RWPE2 (cell line): ENCODE measurements around the gene CHST15.

ENCODE experiments used
- ATAC-seq: fragments of 200-7000 bp; cut with Tn5 transposase; 3 replicates; pipeline ENCODE4 v1.9.1; 2021; ENCODE audit warnings: low read depth
- DNase-seq: peaks from one replicate; pipeline ENCODE4 v3.0.0-alpha.2; 2020; ENCODE audit warnings: low spot score
- H3K27ac ChIP-seq: fragments of 450-650 bp; 2 replicates; pipeline ENCODE4 v1.5.1; 2017; ENCODE audit warnings: mild to moderate bottlenecking; ENCODE audit not compliant: poor library complexity, severe bottlenecking
- H3K27me3 ChIP-seq: fragments of 250-450 bp; sonication (Bioruptor Pico); 2 replicates; pipeline ENCODE4 v1.5.1; 2021; ENCODE audit warnings: mild to moderate bottlenecking, moderate library complexity; ENCODE audit not compliant: insufficient read depth, poor library complexity, severe bottlenecking
- H3K36me3 ChIP-seq: fragments of 250-450 bp; sonication (Bioruptor Pico); 2 replicates; pipeline ENCODE4 v1.5.1; 2020; ENCODE audit warnings: low read depth, mild to moderate bottlenecking, moderate library complexity
- H3K4me1 ChIP-seq: fragments of 250-450 bp; sonication (Bioruptor Pico); 2 replicates; pipeline ENCODE4 v1.5.1; 2021; ENCODE audit warnings: mild to moderate bottlenecking, moderate library complexity; ENCODE audit not compliant: insufficient read depth, poor library complexity, severe bottlenecking
- H3K4me3 ChIP-seq: fragments of 250-450 bp; sonication (Bioruptor Pico); 2 replicates; pipeline ENCODE4 v1.5.1; 2021; ENCODE audit warnings: mild to moderate bottlenecking, moderate library complexity; ENCODE audit not compliant: severe bottlenecking
- H3K9me3 ChIP-seq: fragments of 250-450 bp; sonication (Bioruptor Pico); 2 replicates; pipeline ENCODE4 v1.5.1; 2021; ENCODE audit warnings: mild to moderate bottlenecking, moderate library complexity; ENCODE audit not compliant: severe bottlenecking
- TF ChIP-seq, protein P1 (sequence below): fragments of 450-650 bp; IDR thresholded peaks from one replicate; pipeline ENCODE4 v1.5.1; 2017; ENCODE audit warnings: mild to moderate bottlenecking, moderate library complexity; ENCODE audit not compliant: poor library complexity, severe bottlenecking

CHST15 gene

DNA sequence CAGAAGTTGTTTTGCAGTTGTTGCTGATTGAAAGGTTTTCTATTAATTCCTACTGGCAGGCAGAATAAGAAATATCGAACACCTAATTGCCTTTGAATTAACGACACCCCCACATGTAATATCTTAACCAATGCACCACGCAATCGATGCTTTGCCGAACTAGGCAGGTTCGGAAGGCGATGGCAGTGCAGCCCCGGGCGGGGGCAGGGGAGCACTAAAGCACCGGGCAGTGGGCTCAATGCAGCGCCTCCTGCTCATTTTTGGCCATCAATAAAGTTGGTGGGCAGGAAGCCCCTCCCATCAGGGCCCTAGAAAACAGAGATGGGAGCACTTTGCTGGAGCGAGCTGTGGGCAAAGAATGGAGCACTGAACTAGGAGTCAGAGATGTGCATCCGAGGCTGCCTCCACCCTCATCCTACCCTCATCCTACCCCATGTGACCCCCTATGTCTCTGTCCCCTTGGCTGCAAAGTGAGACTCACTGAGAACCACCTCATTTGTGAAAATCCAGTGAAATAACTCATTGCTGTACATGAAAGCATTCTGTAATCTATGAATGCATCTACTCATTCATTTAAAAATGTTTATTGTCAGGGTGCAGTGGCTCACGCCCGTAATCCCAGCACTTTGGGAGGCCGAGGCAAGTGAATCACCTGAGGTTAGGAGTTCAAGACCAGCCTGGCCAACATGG is 19.6 kb upstream of the CHST15 start:
- TF ChIP-seq, protein P1, sequence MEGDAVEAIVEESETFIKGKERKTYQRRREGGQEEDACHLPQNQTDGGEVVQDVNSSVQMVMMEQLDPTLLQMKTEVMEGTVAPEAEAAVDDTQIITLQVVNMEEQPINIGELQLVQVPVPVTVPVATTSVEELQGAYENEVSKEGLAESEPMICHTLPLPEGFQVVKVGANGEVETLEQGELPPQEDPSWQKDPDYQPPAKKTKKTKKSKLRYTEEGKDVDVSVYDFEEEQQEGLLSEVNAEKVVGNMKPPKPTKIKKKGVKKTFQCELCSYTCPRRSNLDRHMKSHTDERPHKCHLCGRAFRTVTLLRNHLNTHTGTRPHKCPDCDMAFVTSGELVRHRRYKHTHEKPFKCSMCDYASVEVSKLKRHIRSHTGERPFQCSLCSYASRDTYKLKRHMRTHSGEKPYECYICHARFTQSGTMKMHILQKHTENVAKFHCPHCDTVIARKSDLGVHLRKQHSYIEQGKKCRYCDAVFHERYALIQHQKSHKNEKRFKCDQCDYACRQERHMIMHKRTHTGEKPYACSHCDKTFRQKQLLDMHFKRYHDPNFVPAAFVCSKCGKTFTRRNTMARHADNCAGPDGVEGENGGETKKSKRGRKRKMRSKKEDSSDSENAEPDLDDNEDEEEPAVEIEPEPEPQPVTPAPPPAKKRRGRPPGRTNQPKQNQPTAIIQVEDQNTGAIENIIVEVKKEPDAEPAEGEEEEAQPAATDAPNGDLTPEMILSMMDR = no peak
- no peaks in the 10 kb centered on the region for H3K9me3 ChIP-seq

DNA sequence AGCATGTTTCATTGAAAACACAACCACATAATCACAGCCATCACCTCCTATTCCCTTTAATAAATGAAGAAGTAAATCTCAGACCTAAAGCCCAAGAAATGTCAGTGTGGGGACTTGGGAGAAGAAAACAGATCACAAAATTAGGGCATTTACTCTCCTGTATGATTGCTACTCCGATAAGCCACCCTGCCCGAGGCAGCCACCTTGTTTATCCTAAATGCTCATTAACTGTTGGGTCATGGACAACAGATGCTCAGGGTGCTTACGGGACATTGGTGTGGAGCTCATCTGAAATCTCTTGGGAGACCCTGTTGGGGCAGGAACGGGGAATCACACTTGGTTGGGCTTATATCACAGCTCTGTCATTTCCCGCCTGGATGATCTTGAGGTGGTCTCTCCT is 17.5 kb upstream of the CHST15 start:
- H3K27me3 ChIP-seq = no peaks in the 10 kb centered on the region
- H3K9me3 ChIP-seq = no peaks in the 10 kb centered on the region
- H3K36me3 ChIP-seq = no peaks in the 10 kb centered on the region
- peaks cover 7% of the 10 kb centered on the region for H3K4me1 ChIP-seq
- ATAC-seq (no peak), DNase-seq (no peak)
- H3K4me3 ChIP-seq = no peak overlapping the region
- H3K27ac ChIP-seq = no peak overlapping the region
- TF ChIP-seq, protein P1 = no peak

More for the DNA sequence above, 19.6 kb upstream of the CHST15 start:
- Histone ChIP-seq H3K36me3 (no peaks in the 10 kb centered on the region), H3K4me1 (no peaks in the 10 kb centered on the region), H3K27ac (no peak overlapping the region), H3K27me3 (no peaks in the 10 kb centered on the region), H3K4me3 (no peak overlapping the region)
- no peak for DNase-seq
- ATAC-seq = no peak

DNA sequence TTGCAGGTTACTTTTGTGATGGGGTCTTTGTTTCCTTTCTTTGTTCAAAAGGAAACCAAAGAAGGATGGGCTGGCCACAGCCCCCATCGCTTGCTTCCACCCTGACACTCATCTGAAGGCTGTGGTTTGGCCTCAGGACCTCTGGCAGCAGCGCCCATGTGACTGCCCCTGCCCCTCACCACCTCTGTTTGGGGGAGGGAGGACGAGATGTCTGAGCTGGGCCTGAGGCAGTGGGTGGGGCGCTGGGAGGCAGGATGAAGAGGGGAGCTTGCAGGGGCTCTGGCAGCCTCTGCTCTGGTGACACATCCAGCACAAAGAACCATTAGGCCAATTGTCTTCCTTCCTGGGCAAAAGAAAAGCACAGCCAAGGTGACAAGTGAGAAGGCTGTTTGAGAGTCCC is 15.9 kb upstream of the CHST15 start:
- DNase-seq (no peak), ATAC-seq (no peak)
- H3K36me3 ChIP-seq = no peaks in the 10 kb centered on the region
- peaks cover 15% of the 10 kb centered on the region for H3K4me1 ChIP-seq
- H3K4me3 ChIP-seq = no peak overlapping the region
- no peak overlapping the region for H3K27ac ChIP-seq
- no peaks in the 10 kb centered on the region for H3K9me3 ChIP-seq
- TF ChIP-seq, protein P1 = no peak
- H3K27me3 ChIP-seq = no peaks in the 10 kb centered on the region

DNA sequence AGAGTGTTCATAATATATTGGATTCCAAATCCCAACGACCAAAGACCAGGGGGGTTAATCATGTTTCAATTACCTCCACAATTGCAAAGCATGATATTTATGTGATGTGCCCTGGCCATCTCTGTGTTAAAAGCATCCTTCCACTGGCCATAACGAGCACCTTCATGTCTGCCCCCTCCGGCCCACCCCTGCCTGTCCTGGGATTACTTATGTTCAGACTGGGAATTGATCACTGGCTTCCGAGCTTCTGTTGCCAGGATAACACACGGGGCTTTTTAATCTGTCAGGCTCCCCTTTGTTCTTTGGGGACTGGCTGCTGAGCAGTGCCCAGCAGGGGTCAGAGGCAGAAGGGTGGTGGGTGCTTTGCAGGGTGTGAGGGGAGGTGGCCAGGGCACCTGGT is 13.7 kb upstream of the CHST15 start:
- Histone ChIP-seq H3K4me1 (peaks cover 15% of the 10 kb centered on the region), H3K9me3 (no peaks in the 10 kb centered on the region), H3K36me3 (no peaks in the 10 kb centered on the region), H3K27me3 (no peaks in the 10 kb centered on the region), H3K4me3 (no peak overlapping the region), H3K27ac (peak overlapping the region; percentile 63)
- TF ChIP-seq, protein P1 = no peak
- no peak for DNase-seq
- no peak for ATAC-seq

DNA sequence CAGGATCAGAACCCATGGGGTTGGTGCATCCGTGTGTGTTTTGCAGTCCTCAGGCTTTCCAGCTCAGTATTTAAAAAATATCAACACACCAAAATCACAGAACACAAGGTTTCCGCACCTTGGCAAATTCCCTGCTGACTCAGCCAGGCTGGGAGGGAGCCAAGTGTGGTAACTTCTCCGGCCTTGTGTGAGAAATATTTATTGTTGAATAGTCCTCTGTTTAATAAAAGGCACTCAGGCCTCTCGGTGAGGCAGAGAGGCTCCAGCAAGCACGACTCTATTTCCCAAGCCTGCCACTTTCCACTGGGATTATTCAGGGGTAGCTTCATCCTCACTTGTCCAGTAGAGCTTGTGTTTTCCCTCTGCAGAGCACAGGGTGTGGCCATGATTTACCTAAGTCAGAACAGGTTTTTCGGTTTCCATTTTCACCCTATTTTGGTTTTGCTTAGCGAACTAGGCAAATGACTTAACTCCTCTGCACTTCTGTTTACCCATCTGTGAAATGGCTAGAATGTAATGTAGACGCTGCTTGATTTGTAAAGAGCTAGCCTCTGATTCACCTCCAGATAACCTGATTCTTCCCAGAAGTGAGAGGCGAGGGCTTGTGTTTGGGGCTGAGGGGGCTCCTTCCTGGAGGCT is 13.0 kb upstream of the CHST15 start:
- peak overlapping the region; percentile 63 for H3K27ac ChIP-seq
- H3K4me3 ChIP-seq = no peak overlapping the region
- TF ChIP-seq, protein P1 = no peak
- H3K27me3 ChIP-seq = no peaks in the 10 kb centered on the region
- peaks cover 15% of the 10 kb centered on the region for H3K4me1 ChIP-seq
- H3K36me3 ChIP-seq = no peaks in the 10 kb centered on the region
- DNase-seq = no peak
- peak; percentile 93 for ATAC-seq
- H3K9me3 ChIP-seq = no peaks in the 10 kb centered on the region
